HepG2 (cell line): ENCODE results near the gene GATC.

Experiments
- CBX2 ChIP-seq, 2 experiments: fragments of 200-600 bp in 1 of 2; sonication (generic); formaldehyde crosslinking in 1 of 2; IDR thresholded peaks; 2 replicates each; pipeline versions ENCODE4 v1.7.0 to v1.8.1; 2018 to 2022; ENCODE audit warnings: low read depth in 2 of 2, low read length in 1 of 2, mild to moderate bottlenecking in 1 of 2, missing genetic modification reagents in 1 of 2
- DNMT3B ChIP-seq: conservative IDR thresholded peaks from 2 replicates; pipeline ENCODE4 v1.6.1; 2016; ENCODE audit warnings: missing biosample characterization, control low read depth
- FOXA1 ChIP-seq, 2 experiments: fragments of 450-650 bp in 1 of 2; sonication (generic) in 1 of 2; formaldehyde crosslinking in 1 of 2; IDR thresholded peaks; 2 replicates each; pipeline versions ENCODE4 v1.4.0 to v1.6.1; 2016 to 2020; ENCODE audit warnings: missing genetic modification reagents in 1 of 2
- HDAC1 ChIP-seq: sonication (generic); formaldehyde crosslinking; IDR thresholded peaks from 2 replicates; pipeline ENCODE4 v1.5.1; 2020; ENCODE audit warnings: mild to moderate bottlenecking, missing genetic modification reagents
- MAX ChIP-seq: IDR thresholded peaks from 2 replicates; pipeline ENCODE4 v1.6.1; 2012; ENCODE audit warnings: inconsistent platforms
- NFIC ChIP-seq: IDR thresholded peaks from 2 replicates; pipeline ENCODE4 v1.6.1; 2012; ENCODE audit warnings: mild to moderate bottlenecking, low read length, inconsistent platforms
- NR1H2 ChIP-seq: sonication (generic); formaldehyde crosslinking; IDR thresholded peaks from 2 replicates; pipeline ENCODE4 v1.8.1; 2022; ENCODE audit warnings: low read depth, missing genetic modification reagents, borderline replicate concordance
- ZNF550 ChIP-seq: sonication (generic); formaldehyde crosslinking; IDR thresholded peaks from 2 replicates; pipeline ENCODE4 v1.4.0; 2020; ENCODE audit warnings: mild to moderate bottlenecking, missing genetic modification reagents, borderline replicate concordance
- ZSCAN5A ChIP-seq: sonication (generic); formaldehyde crosslinking; IDR thresholded peaks from 2 replicates; pipeline ENCODE4 v1.8.0; 2022; ENCODE audit warnings: mild to moderate bottlenecking, missing genetic modification reagents, borderline replicate concordance
- TF ChIP-seq, protein P1 (sequence below): sonication (generic); formaldehyde crosslinking; IDR thresholded peaks from 2 replicates; pipeline ENCODE4 v1.5.0; 2020; ENCODE audit warnings: mild to moderate bottlenecking, missing genetic modification reagents, moderate library complexity

DNA sequence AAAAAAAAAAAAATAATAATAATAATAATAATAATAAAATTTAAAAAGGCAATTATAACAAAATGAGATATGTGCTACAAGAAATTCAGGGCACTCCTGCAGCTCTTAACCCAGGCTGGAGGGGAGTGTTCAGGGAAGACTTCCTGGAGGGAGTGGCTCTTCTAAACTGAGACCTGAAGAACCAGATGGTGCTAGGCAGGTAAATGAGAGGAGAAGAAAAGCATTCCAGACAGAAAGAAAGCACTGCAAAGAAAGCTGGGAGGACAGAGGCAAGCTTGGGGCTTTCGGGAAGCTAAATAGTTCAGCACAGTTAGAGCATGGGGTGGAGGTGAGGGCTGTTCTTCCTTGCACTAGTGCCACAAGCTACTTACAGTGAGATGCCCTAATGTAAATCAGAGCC lies 33.2 kb downstream of the GATC start:
- TF ChIP-seq NFIC (no peak), DNMT3B (CRISPR knock-in tag) (no peak), FOXA1 (IDR thresholded peaks at IDR 0.05) (no peak), FOXA1 (CRISPR knock-in tag; IDR thresholded peaks at IDR 0.05) (no peak), NR1H2 (CRISPR knock-in tag) (no peak), HDAC1 (CRISPR knock-in tag) (no peak), ZSCAN5A (CRISPR knock-in tag) (no peak), MAX (no peak), ZNF550 (CRISPR knock-in tag) (no peak), CBX2 (IDR thresholded peaks at IDR 0.05; ENCODE audit: low read depth, low read length) (no peak), CBX2 (CRISPR knock-in tag; IDR thresholded peaks at IDR 0.05; ENCODE audit: low read depth) (no peak)
- TF ChIP-seq, protein P1, sequence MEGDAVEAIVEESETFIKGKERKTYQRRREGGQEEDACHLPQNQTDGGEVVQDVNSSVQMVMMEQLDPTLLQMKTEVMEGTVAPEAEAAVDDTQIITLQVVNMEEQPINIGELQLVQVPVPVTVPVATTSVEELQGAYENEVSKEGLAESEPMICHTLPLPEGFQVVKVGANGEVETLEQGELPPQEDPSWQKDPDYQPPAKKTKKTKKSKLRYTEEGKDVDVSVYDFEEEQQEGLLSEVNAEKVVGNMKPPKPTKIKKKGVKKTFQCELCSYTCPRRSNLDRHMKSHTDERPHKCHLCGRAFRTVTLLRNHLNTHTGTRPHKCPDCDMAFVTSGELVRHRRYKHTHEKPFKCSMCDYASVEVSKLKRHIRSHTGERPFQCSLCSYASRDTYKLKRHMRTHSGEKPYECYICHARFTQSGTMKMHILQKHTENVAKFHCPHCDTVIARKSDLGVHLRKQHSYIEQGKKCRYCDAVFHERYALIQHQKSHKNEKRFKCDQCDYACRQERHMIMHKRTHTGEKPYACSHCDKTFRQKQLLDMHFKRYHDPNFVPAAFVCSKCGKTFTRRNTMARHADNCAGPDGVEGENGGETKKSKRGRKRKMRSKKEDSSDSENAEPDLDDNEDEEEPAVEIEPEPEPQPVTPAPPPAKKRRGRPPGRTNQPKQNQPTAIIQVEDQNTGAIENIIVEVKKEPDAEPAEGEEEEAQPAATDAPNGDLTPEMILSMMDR (CRISPR knock-in tag): no peak
